CD8-positive, alpha-beta memory T cell (primary cell): ENCODE data around the gene SCYGR8. TPM values are rescaled to one million over a fixed set of nuclear protein-coding genes. Genes with fewer than 3 reads are reported as not detected.
A peak's percentile ranks its signal among the peaks of the same experiment; 100 is the strongest.

Experiments
- CTCF ChIA-PET: fragments of 350-600 bp; sonication (Branson Sonifier 250); formaldehyde crosslinking; loops from one replicate; lab custom pipeline; 2021; ENCODE audit warnings: antibody characterized with exemption; lab: Charles Lee
- POLR2A ChIA-PET: fragments of 350-600 bp; sonication (Branson Sonifier 250); formaldehyde crosslinking; loops from one replicate; lab custom pipeline; 2021; ENCODE audit warnings: antibody characterized with exemption; lab: Charles Lee
- DNase-seq, 5 donors: peaks; one replicate each; pipeline versions ENCODE4 v3.0.0 to v3.0.0-alpha.2; 2020 to 2022; ENCODE audit warnings: mixed read lengths in 1 of 5
- H3K27ac ChIP-seq: one replicate; pipeline ENCODE4 v1.7.0; 2013; ENCODE audit warnings: low read depth, mild to moderate bottlenecking, low read length, moderate library complexity
- H3K27me3 ChIP-seq: 2 replicates; pipeline ENCODE4 v1.7.0; 2013; ENCODE audit warnings: low read length, mild to moderate bottlenecking; ENCODE audit not compliant: insufficient read depth, poor library complexity, severe bottlenecking
- H3K36me3 ChIP-seq: 2 replicates; pipeline ENCODE4 v1.7.0; 2013; ENCODE audit warnings: mild to moderate bottlenecking, low read length, moderate library complexity; ENCODE audit not compliant: insufficient read depth
- H3K4me1 ChIP-seq: 2 replicates; pipeline ENCODE4 v1.7.0; 2013; ENCODE audit warnings: mild to moderate bottlenecking, low read length, moderate library complexity; ENCODE audit not compliant: insufficient read depth
- H3K4me3 ChIP-seq: 2 replicates; pipeline ENCODE4 v1.7.0; 2013; ENCODE audit warnings: mild to moderate bottlenecking, low read length
- H3K9me3 ChIP-seq: 2 replicates; pipeline ENCODE4 v1.7.0; 2013; ENCODE audit warnings: mild to moderate bottlenecking, low read length
- H3K27ac Mint-ChIP-seq, 8 donors: one replicate each; pipeline ENCODE4 v1.8.0; 2020 to 2021; ENCODE audit warnings: mixed read lengths in 8 of 8, mild to moderate bottlenecking in 6 of 8, inconsistent platforms in 3 of 8, moderate library complexity in 3 of 8
- H3K27me3 Mint-ChIP-seq, 2 donors: one replicate each; pipeline ENCODE4 v1.8.0; 2020 to 2021; ENCODE audit warnings: mixed read lengths in 2 of 2, mild to moderate bottlenecking in 1 of 2, moderate library complexity in 1 of 2
- H3K36me3 Mint-ChIP-seq, 3 donors: one replicate each; pipeline ENCODE4 v1.8.0; 2020 to 2021; ENCODE audit warnings: mixed read lengths in 3 of 3, inconsistent platforms in 1 of 3, mild to moderate bottlenecking in 1 of 3
- H3K4me1 Mint-ChIP-seq, 3 donors: one replicate each; pipeline ENCODE4 v1.8.0; 2020 to 2021; ENCODE audit warnings: mixed read lengths in 3 of 3, inconsistent platforms in 1 of 3, mild to moderate bottlenecking in 1 of 3
- H3K4me3 Mint-ChIP-seq, 7 donors: one replicate each; pipeline ENCODE4 v1.8.0; 2020 to 2021; ENCODE audit warnings: mixed read lengths in 7 of 7, mild to moderate bottlenecking in 6 of 7, moderate library complexity in 4 of 7, inconsistent platforms in 2 of 7
- H3K9me3 Mint-ChIP-seq, 5 donors: one replicate each; pipeline ENCODE4 v1.8.0; 2020 to 2022; ENCODE audit warnings: mixed read lengths in 5 of 5, mild to moderate bottlenecking in 3 of 5, moderate library complexity in 2 of 5, inconsistent platforms in 1 of 5
- polyA plus RNA-seq: library from polyadenylated mRNA; unstranded; fragments of 300-500 nt; fragmentation: Illumina TruSeq; gene quantifications from one replicate; pipeline ENCODE4 v1.2.3, GENCODE V29; 2021
- total RNA-seq, 2 experiments: library from RNA; stranded (reverse); gene quantifications; one replicate each; pipeline ENCODE4 v1.2.3, GENCODE V29; 2021

SCYGR8 gene
- total RNA-seq (not detected), polyA plus RNA-seq (not detected)

GRCh38 chr2:227745594-227745993 lies at the start of gene SCYGR8:
TSS of gene SCYGR8 (plus strand) at chr2:227745894. CDS start at chr2:227745894, 0 bp downstream.
- POLR2A ChIA-PET, result no interaction called here
- H3K36me3 ChIP-seq, result no peaks in the 10 kb centered on the region
- no peak within 1 kb of the TSS for H3K27ac ChIP-seq
- Mint-ChIP-seq H3K27me3 (peaks cover 3 to 4% of the 10 kb centered on the region in 2 donors), H3K36me3 (peaks cover 0 to 2% (median 0%) of the 10 kb centered on the region in 3 donors), H3K9me3 (no peaks in the 10 kb centered on the region), H3K4me3 (no peak within 1 kb of the TSS), H3K27ac (no peak within 1 kb of the TSS), H3K4me1 (no peaks in the 10 kb centered on the region)
- DNase-seq, result no peak
- CTCF ChIA-PET, result no interaction called here
- no peaks in the 10 kb centered on the region for H3K27me3 ChIP-seq
- H3K4me1 ChIP-seq, result no peaks in the 10 kb centered on the region
- H3K9me3 ChIP-seq, result no peaks in the 10 kb centered on the region
- H3K4me3 ChIP-seq, result no peak within 1 kb of the TSS

- CTCF ChIA-PET, result no interaction called here
- peaks cover 0 to 10% (median 0%) of the 10 kb centered on the region in 5 donors for H3K9me3 Mint-ChIP-seq
- H3K4me1 Mint-ChIP-seq, result no peaks in the 10 kb centered on the region
- H3K9me3 ChIP-seq, result no peaks in the 10 kb centered on the region
- no peak overlapping the region for H3K4me3 ChIP-seq
- H3K27me3 ChIP-seq, result no peaks in the 10 kb centered on the region
- H3K4me3 Mint-ChIP-seq, result no peak overlapping the region
- POLR2A ChIA-PET, result no interaction called here
- H3K27ac Mint-ChIP-seq, result no peak overlapping the region
- peaks cover 6 to 14% of the 10 kb centered on the region in 2 donors for H3K27me3 Mint-ChIP-seq
- no peak for DNase-seq
- no peaks in the 10 kb centered on the region for H3K4me1 ChIP-seq
- no peaks in the 10 kb centered on the region for H3K36me3 ChIP-seq
- H3K36me3 Mint-ChIP-seq, result no peaks in the 10 kb centered on the region
- H3K27ac ChIP-seq, result no peak overlapping the region
These were observed 48.6 kb upstream of the SCYGR8 start for GRCh38 chr2:227696990-227697679.

- H3K4me3 ChIP-seq, result no peak overlapping the region
- no peak overlapping the region for H3K27ac ChIP-seq
- ChIA-PET CTCF (no interaction called here), POLR2A (no interaction called here)
- peak overlapping the region in 2 of 8 donors; percentile 21 to 65 for H3K27ac Mint-ChIP-seq
- peaks cover 8 to 32% of the 10 kb centered on the region in 2 donors for H3K27me3 Mint-ChIP-seq
- no peaks in the 10 kb centered on the region for H3K36me3 ChIP-seq
- no peak for DNase-seq
- no peaks in the 10 kb centered on the region for H3K4me1 ChIP-seq
- H3K9me3 Mint-ChIP-seq, result peaks cover 0 to 15% (median 2%) of the 10 kb centered on the region in 5 donors
- H3K4me1 Mint-ChIP-seq, result no peaks in the 10 kb centered on the region
- H3K27me3 ChIP-seq, result no peaks in the 10 kb centered on the region
- H3K36me3 Mint-ChIP-seq, result no peaks in the 10 kb centered on the region
- H3K9me3 ChIP-seq, result no peaks in the 10 kb centered on the region
- no peak overlapping the region for H3K4me3 Mint-ChIP-seq
These were observed 44.1 kb upstream of the SCYGR8 start for GRCh38 chr2:227701556-227701955.

- H3K27ac ChIP-seq, result no peak overlapping the region
- H3K9me3 Mint-ChIP-seq, result peaks cover 0 to 15% (median 2%) of the 10 kb centered on the region in 5 donors
- ChIA-PET POLR2A (no interaction called here), CTCF (no interaction called here)
- H3K27ac Mint-ChIP-seq, result no peak overlapping the region
- no peaks in the 10 kb centered on the region for H3K36me3 ChIP-seq
- H3K9me3 ChIP-seq, result no peaks in the 10 kb centered on the region
- no peaks in the 10 kb centered on the region for H3K4me1 Mint-ChIP-seq
- peaks cover 5 to 32% of the 10 kb centered on the region in 2 donors for H3K27me3 Mint-ChIP-seq
- H3K36me3 Mint-ChIP-seq, result no peaks in the 10 kb centered on the region
- H3K4me3 ChIP-seq, result no peak overlapping the region
- no peak for DNase-seq
- H3K27me3 ChIP-seq, result no peaks in the 10 kb centered on the region
- H3K4me1 ChIP-seq, result no peaks in the 10 kb centered on the region
- H3K4me3 Mint-ChIP-seq, result no peak overlapping the region
These were observed 42.4 kb upstream of the SCYGR8 start for GRCh38 chr2:227703280-227703732.

- no peaks in the 10 kb centered on the region for H3K9me3 ChIP-seq
- H3K4me3 ChIP-seq, result no peak overlapping the region
- no peak overlapping the region for H3K27ac ChIP-seq
- H3K4me1 Mint-ChIP-seq, result no peaks in the 10 kb centered on the region
- DNase-seq, result no peak
- no peak overlapping the region for H3K4me3 Mint-ChIP-seq
- no peaks in the 10 kb centered on the region for H3K36me3 ChIP-seq
- H3K9me3 Mint-ChIP-seq, result peaks cover 0 to 15% (median 2%) of the 10 kb centered on the region in 5 donors
- ChIA-PET POLR2A (no interaction called here), CTCF (no interaction called here)
- H3K27ac Mint-ChIP-seq, result no peak overlapping the region
- no peaks in the 10 kb centered on the region for H3K27me3 ChIP-seq
- peaks cover 5 to 32% of the 10 kb centered on the region in 2 donors for H3K27me3 Mint-ChIP-seq
- no peaks in the 10 kb centered on the region for H3K36me3 Mint-ChIP-seq
- no peaks in the 10 kb centered on the region for H3K4me1 ChIP-seq
These were observed 41.7 kb upstream of the SCYGR8 start for GRCh38 chr2:227703961-227704360.

- Histone ChIP-seq H3K4me3 (no peak overlapping the region), H3K36me3 (no peaks in the 10 kb centered on the region), H3K9me3 (no peaks in the 10 kb centered on the region), H3K27ac (no peak overlapping the region), H3K27me3 (no peaks in the 10 kb centered on the region), H3K4me1 (no peaks in the 10 kb centered on the region)
- CTCF ChIA-PET, result no interaction called here
- H3K27me3 Mint-ChIP-seq, result peaks cover 8 to 30% of the 10 kb centered on the region in 2 donors
- H3K36me3 Mint-ChIP-seq, result no peaks in the 10 kb centered on the region
- POLR2A ChIA-PET, result no interaction called here
- DNase-seq, result no peak
- no peaks in the 10 kb centered on the region for H3K4me1 Mint-ChIP-seq
- no peak overlapping the region for H3K27ac Mint-ChIP-seq
- no peak overlapping the region for H3K4me3 Mint-ChIP-seq
- peaks cover 0 to 10% (median 2%) of the 10 kb centered on the region in 5 donors for H3K9me3 Mint-ChIP-seq
These were observed 38.8 kb upstream of the SCYGR8 start for GRCh38 chr2:227706859-227707258.

GRCh38 chr2:227707390-227707789 lies 38.3 kb upstream of the SCYGR8 start:
- Histone ChIP-seq H3K27me3 (no peaks in the 10 kb centered on the region), H3K4me1 (no peaks in the 10 kb centered on the region), H3K36me3 (no peaks in the 10 kb centered on the region), H3K27ac (no peak overlapping the region), H3K9me3 (no peaks in the 10 kb centered on the region), H3K4me3 (no peak overlapping the region)
- Mint-ChIP-seq H3K27me3 (peaks cover 8 to 27% of the 10 kb centered on the region in 2 donors), H3K9me3 (peaks cover 0 to 7% (median 0%) of the 10 kb centered on the region in 5 donors), H3K27ac (no peak overlapping the region), H3K4me3 (no peak overlapping the region), H3K36me3 (no peaks in the 10 kb centered on the region), H3K4me1 (no peaks in the 10 kb centered on the region)
- ChIA-PET POLR2A (no interaction called here), CTCF (no interaction called here)
- no peak for DNase-seq

GRCh38 chr2:227710986-227711385 lies 34.7 kb upstream of the SCYGR8 start:
- no peaks in the 10 kb centered on the region for H3K4me1 ChIP-seq
- POLR2A ChIA-PET, result no interaction called here
- H3K36me3 ChIP-seq, result no peaks in the 10 kb centered on the region
- H3K36me3 Mint-ChIP-seq, result no peaks in the 10 kb centered on the region
- H3K9me3 ChIP-seq, result no peaks in the 10 kb centered on the region
- H3K27me3 Mint-ChIP-seq, result peaks cover 6 to 7% of the 10 kb centered on the region in 2 donors
- no peaks in the 10 kb centered on the region for H3K4me1 Mint-ChIP-seq
- no peak overlapping the region for H3K27ac ChIP-seq
- H3K27ac Mint-ChIP-seq, result no peak overlapping the region
- H3K4me3 ChIP-seq, result no peak overlapping the region
- H3K4me3 Mint-ChIP-seq, result no peak overlapping the region
- no peaks in the 10 kb centered on the region for H3K27me3 ChIP-seq
- CTCF ChIA-PET, result no interaction called here
- DNase-seq, result no peak
- no peaks in the 10 kb centered on the region for H3K9me3 Mint-ChIP-seq
